ENCODE measurements around the gene ABHD11. TPM values are rescaled to one million over a fixed set of nuclear protein-coding genes. Genes with fewer than 3 reads are reported as not detected.

The ABHD11 gene
- total and polyA plus RNA-seq, 2 donors (not counting 1 experiment from before 2014, with no cell fraction given): 23.2 to 26.2 TPM

- DNase-seq (no peak), ATAC-seq (ENCODE audit: low read depth) (no peak)
- Histone ChIP-seq H3K4me2 (replicated peaks; ENCODE audit: low read depth, low read length, poor library complexity, severe bottlenecking) (no peak overlapping the region), H3K4me3 (ENCODE audit: control extremely low read depth in 1 of 5, extremely low read depth in 1 of 5, insufficient read depth in 1 of 5, low read depth in 2 of 5, low read length in 4 of 5) (no peak overlapping the region), H3K79me2 (ENCODE audit: control insufficient read depth, insufficient read depth, low read length) (peaks cover 4% of the 10 kb centered on the region), H3K27ac (ENCODE audit: low read length in 2 of 2) (no peak overlapping the region), H4K20me1 (ENCODE audit: control insufficient read depth, insufficient read depth, low read length, poor library complexity, severe bottlenecking) (peaks cover 8% of the 10 kb centered on the region), H2AFZ (ENCODE audit: insufficient read depth, low read depth, low read length, poor library complexity, severe bottlenecking) (no peak overlapping the region), H3K27me3 (replicated peaks in 1 of 4; ENCODE audit: control extremely low read depth in 1 of 4, control insufficient read depth in 3 of 4, insufficient read depth in 4 of 4, low read length in 3 of 4) (peaks cover 0 to 4% (median 0%) of the 10 kb centered on the region in 4 experiments), H3K9me3 (ENCODE audit: control extremely low read depth in 1 of 3, control insufficient read depth in 2 of 3, insufficient read depth in 1 of 3, low read length in 2 of 3) (no peaks in the 10 kb centered on the region), H3K36me3 (replicated peaks in 1 of 2; ENCODE audit: control extremely low read depth in 1 of 2, control insufficient read depth in 1 of 2, extremely low read depth in 1 of 2, insufficient read depth in 2 of 2, low read length in 1 of 2) (peaks cover 0 to 7% of the 10 kb centered on the region in 2 experiments), H3K9ac (ENCODE audit: low read length) (no peak overlapping the region), H3K4me1 (ENCODE audit: control insufficient read depth in 2 of 2, insufficient read depth in 2 of 2, low read length in 2 of 2) (peaks cover 4 to 11% of the 10 kb centered on the region in 2 donors)
- H3K4me1 Mint-ChIP-seq: peaks cover 7% of the 10 kb centered on the region
- WGBS (ENCODE audit: insufficient coverage): 100% methylated on average over 4 of the region's 7 CpGs
- TF ChIP-seq CTCF (IDR thresholded peaks at IDR 0.05) (no peak), EZH2 (IDR thresholded peaks at IDR 0.05; ENCODE audit: borderline replicate concordance, insufficient read depth, low read depth, low read length, poor library complexity, severe bottlenecking) (no peak)
- H3K27ac Mint-ChIP-seq: no peak overlapping the region
- H3K9me3 Mint-ChIP-seq (ENCODE audit: insufficient read depth): no peaks in the 10 kb centered on the region
- POLR2A ChIA-PET: interaction anchor here (0.7 kb wide), 1 partner anchor 1245 kb away, joined by 3 read pairs; no protein-coding TSS in a partner anchor
- intact Hi-C loops (cut with micrococcal nuclease): no loop called here
- CTCF ChIA-PET: interaction anchor here (1.0 to 2.3 kb wide), 3 partner anchors 21 to 130 kb away, joined by 4 to 5 read pairs (median 5); partner anchors contain the start of gene STX1A
- no peaks in the 10 kb centered on the region for H3K27me3 Mint-ChIP-seq
- peak overlapping the region; percentile 50 for H3K4me3 Mint-ChIP-seq
These were observed 1.6 kb upstream of the ABHD11 start for GRCh38 chr7:73740212-73740611.

DNA sequence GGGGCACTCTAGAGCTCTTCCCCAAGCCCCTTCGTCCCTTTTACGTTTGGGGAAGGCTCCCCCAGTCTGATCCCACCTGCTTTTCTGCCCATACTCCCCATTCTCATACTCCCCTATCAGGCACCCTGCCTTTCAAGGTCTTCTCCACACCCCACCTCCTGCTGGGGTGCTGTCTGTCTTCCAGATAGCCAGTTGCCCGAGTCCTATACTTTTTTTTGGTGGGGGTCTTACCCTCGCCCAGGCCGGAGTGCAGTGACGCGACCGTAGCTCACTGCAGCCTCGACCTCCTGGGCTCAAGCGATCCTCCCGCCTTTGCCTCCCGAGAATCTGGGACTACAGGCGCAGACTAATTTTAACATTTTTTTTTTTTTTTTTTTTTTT, 775 bp upstream of the ABHD11 start:
- Histone ChIP-seq H3K9ac (ENCODE audit: low read length) (peak overlapping the region; percentile 94), H3K79me2 (ENCODE audit: control insufficient read depth, insufficient read depth, low read length) (peaks cover 4% of the 10 kb centered on the region), H3K36me3 (replicated peaks in 1 of 2; ENCODE audit: control extremely low read depth in 1 of 2, control insufficient read depth in 1 of 2, extremely low read depth in 1 of 2, insufficient read depth in 2 of 2, low read length in 1 of 2) (peaks cover 0 to 7% of the 10 kb centered on the region in 2 experiments), H3K4me2 (replicated peaks; ENCODE audit: low read depth, low read length, poor library complexity, severe bottlenecking) (peak overlapping the region; percentile 95), H3K4me3 (ENCODE audit: control extremely low read depth in 1 of 5, extremely low read depth in 1 of 5, insufficient read depth in 1 of 5, low read depth in 2 of 5, low read length in 4 of 5) (peak overlapping the region; percentile 41 to 94 (median 91)), H3K27me3 (replicated peaks in 1 of 4; ENCODE audit: control extremely low read depth in 1 of 4, control insufficient read depth in 3 of 4, insufficient read depth in 4 of 4, low read length in 3 of 4) (peaks cover 0 to 4% (median 0%) of the 10 kb centered on the region in 4 experiments), H3K27ac (ENCODE audit: low read length in 2 of 2) (peak overlapping the region; percentile 79 to 93), H3K4me1 (ENCODE audit: control insufficient read depth in 2 of 2, insufficient read depth in 2 of 2, low read length in 2 of 2) (peaks cover 4 to 18% of the 10 kb centered on the region in 2 donors), H3K9me3 (ENCODE audit: control extremely low read depth in 1 of 3, control insufficient read depth in 2 of 3, insufficient read depth in 1 of 3, low read length in 2 of 3) (peaks cover 0 to 6% (median 0%) of the 10 kb centered on the region in 3 donors), H2AFZ (ENCODE audit: insufficient read depth, low read depth, low read length, poor library complexity, severe bottlenecking) (peak overlapping the region; percentile 92), H4K20me1 (ENCODE audit: control insufficient read depth, insufficient read depth, low read length, poor library complexity, severe bottlenecking) (peaks cover 8% of the 10 kb centered on the region)
- peak overlapping the region; percentile 85 for H3K27ac Mint-ChIP-seq
- ATAC-seq (ENCODE audit: low read depth) (no peak), DNase-seq (no peak)
- H3K4me1 Mint-ChIP-seq: peaks cover 11% of the 10 kb centered on the region
- peak overlapping the region; percentile 91 for H3K4me3 Mint-ChIP-seq
- intact Hi-C loops (cut with micrococcal nuclease): loop anchor here (1.0 to 10.0 kb wide), 4 partner anchors 103 to 433 kb away; partner anchors contain the start of genes EIF4H, LIMK1 and METTL27
- ChIA-PET POLR2A (interaction anchor here (1.0 kb wide), 1 partner anchor 72 kb away, joined by 8 read pairs; the partner anchor contains the start of gene VPS37D), CTCF (interaction anchor here (0.5 to 2.3 kb wide), 5 partner anchors 20 to 191 kb away, joined by 3 to 6 read pairs (median 5); partner anchors contain the start of gene STX1A)
- TF ChIP-seq EZH2 (IDR thresholded peaks at IDR 0.05; ENCODE audit: borderline replicate concordance, insufficient read depth, low read depth, low read length, poor library complexity, severe bottlenecking) (no peak), CTCF (IDR thresholded peaks at IDR 0.05) (no peak)
- H3K27me3 Mint-ChIP-seq: no peaks in the 10 kb centered on the region
- 67% methylated on average over 12 of the region's 13 CpGs for WGBS (ENCODE audit: insufficient coverage)
- H3K9me3 Mint-ChIP-seq (ENCODE audit: insufficient read depth): no peaks in the 10 kb centered on the region
